22Rv1 (cell line): ENCODE measurements around the gene LPIN3.

Experiments
- H3K27ac ChIP-seq: fragments of 450-650 bp; 2 replicates; pipeline ENCODE4 v1.5.1; 2017
- ZFX ChIP-seq: fragments of 450-650 bp; IDR thresholded peaks from 2 replicates; pipeline ENCODE4 v1.6.1; 2017; ENCODE audit warnings: antibody characterized with exemption, borderline replicate concordance
- TF ChIP-seq, protein P1 (sequence below): fragments of 450-650 bp; IDR thresholded peaks from 2 replicates; pipeline ENCODE4 v1.5.1; 2017; ENCODE audit warnings: mild to moderate bottlenecking

The LPIN3 gene

GRCh38 chr20:41327178-41327577 is 13.4 kb upstream of the LPIN3 start:
- H3K27ac ChIP-seq: no peak overlapping the region
- TF ChIP-seq ZFX: no peak
- TF ChIP-seq, protein P1, sequence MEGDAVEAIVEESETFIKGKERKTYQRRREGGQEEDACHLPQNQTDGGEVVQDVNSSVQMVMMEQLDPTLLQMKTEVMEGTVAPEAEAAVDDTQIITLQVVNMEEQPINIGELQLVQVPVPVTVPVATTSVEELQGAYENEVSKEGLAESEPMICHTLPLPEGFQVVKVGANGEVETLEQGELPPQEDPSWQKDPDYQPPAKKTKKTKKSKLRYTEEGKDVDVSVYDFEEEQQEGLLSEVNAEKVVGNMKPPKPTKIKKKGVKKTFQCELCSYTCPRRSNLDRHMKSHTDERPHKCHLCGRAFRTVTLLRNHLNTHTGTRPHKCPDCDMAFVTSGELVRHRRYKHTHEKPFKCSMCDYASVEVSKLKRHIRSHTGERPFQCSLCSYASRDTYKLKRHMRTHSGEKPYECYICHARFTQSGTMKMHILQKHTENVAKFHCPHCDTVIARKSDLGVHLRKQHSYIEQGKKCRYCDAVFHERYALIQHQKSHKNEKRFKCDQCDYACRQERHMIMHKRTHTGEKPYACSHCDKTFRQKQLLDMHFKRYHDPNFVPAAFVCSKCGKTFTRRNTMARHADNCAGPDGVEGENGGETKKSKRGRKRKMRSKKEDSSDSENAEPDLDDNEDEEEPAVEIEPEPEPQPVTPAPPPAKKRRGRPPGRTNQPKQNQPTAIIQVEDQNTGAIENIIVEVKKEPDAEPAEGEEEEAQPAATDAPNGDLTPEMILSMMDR: no peak

- H3K27ac ChIP-seq: no peak overlapping the region
- TF ChIP-seq, protein P1: no peak
- no peak for TF ChIP-seq ZFX
These were observed 10.9 kb upstream of the LPIN3 start for GRCh38 chr20:41329435-41330342.

- TF ChIP-seq, protein P1: no peak
- no peak for TF ChIP-seq ZFX
- H3K27ac ChIP-seq: no peak overlapping the region
These were observed 10.3 kb upstream of the LPIN3 start for GRCh38 chr20:41330343-41330720.

GRCh38 chr20:41330941-41331340 is 9.7 kb upstream of the LPIN3 start:
- TF ChIP-seq, protein P1: no peak
- no peak for TF ChIP-seq ZFX
- no peak overlapping the region for H3K27ac ChIP-seq

DNA sequence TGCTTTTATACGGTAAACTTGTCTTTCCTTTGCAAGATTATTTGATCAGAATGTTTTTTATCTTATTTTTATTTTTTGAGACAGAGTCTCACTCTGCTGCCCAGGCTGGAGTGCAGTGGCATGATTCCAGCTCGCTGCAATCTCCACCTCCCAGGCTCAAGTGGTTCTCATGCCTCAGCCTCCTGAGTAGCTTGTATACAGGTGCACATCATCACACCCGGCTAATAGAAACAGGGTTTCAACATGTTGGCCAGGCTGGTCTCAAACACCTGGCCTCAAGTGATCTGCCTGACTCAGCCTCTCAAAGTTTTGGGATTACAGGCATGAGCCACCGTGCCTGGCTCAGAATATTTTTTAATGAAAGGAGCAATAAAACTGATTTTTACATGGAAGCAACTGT is 8.9 kb upstream of the LPIN3 start:
- no peak overlapping the region for H3K27ac ChIP-seq
- no peak for TF ChIP-seq ZFX
- TF ChIP-seq, protein P1: no peak

- no peak for TF ChIP-seq ZFX
- TF ChIP-seq, protein P1: no peak
- no peak overlapping the region for H3K27ac ChIP-seq
These were observed 6.6 kb upstream of the LPIN3 start for GRCh38 chr20:41334036-41334435.

DNA sequence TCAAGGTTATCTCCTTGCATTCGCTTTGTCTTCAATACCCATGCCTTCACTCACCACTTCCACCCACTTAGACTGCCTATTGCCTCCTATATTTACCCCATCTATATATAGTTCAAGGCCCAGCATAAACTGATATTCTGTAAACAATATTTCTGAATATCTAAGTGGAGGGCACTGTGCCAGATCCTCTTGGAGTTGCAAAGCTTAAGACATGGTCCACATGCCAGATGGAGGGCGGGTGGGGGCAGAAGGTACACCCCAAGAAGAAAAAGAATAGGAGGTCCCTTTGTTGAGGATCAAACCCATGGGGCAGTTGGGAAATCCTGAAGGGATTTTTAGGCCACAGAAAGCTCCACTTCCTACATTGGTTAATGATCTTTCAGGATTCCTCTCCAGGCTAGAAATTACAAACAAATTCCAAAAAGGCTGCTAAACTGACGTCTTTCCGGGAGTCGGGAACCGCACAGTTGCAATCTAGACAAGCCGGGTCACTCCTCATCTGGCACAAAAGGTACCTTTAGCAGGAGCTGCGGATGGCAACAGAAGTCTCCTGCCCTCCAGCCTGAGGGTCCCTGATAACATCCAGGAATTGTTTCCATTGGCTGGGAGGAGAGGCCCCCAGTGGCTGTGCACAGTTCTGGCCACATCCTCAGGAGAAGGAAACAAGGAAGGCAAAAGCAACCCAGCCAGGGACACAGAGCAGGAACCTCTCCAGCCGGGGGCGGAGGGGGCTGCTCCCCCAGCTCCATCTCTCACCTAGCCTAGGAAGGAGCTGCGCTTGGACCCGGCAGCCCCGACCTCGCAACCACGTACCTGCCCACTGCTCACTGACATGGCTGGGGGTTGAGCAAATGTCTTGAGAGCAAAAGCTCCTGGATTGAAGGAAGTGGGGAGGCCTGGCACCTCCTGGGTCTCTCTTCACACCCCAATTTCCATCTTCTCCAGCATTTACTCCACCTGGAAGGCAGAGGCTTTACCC is 5.9 kb upstream of the LPIN3 start:
- H3K27ac ChIP-seq: no peak overlapping the region
- TF ChIP-seq, protein P1: no peak
- no peak for TF ChIP-seq ZFX
